ENCODE measurements around the gene GRIK2.
"Not testable (repeated sequence)": the region's sequence is repeated elsewhere in the genome, so short reads cannot be mapped to it uniquely, and the experiment has no call there.

The GRIK2 gene

DNA sequence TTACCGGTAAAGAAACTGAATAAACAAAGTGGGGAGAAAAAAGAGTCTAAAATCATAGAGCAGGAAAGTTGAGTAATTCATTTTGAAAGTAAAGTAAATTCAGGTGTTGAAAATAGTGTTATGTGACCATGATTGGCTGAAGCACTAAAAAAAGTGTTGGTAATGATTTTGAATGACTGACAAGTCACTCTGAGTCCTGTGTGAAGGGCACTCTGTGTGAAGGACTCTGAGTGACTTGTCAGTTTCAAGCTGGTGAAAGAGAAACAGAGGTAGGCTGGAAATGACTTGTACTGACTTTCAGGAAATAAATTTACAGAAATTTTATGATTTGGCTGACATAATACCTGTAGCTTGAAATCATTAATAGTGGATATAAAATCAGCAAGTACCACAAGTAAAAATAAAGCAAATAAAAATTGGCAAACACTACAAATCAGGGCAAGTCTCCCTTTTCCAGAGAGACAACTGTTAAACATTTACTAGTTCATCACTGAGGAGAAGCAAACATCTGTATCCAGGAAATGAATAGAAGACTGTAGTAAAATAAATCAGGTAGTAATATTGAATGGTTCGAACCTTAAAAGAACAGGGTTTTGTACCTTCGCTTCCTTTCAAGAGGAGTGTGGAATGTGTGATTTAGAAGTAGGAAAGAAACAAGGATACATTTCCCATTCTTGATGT lies 630.6 kb downstream of the GRIK2 start:
- no peak for DNase-seq (ENCODE audit: low read depth)

DNA sequence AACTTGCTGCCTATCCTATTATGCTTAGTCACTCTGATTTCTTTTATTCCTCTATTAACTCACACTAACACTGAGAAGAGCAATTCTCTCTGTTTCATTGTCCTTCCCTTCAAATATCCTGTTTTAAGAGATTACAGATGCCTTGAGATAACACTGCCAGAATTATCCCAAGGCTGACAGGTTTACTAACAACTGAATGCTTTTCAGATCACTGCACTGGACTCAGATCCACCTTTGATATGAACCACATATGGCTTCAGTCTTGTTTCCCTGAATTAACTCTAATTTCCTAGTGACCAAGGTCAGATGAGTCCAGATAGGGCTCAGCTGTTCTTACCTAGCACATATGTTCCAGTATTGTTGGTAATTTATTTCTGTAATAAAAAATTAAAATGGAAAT lies 633.1 kb downstream of the GRIK2 start:
- no peak for DNase-seq (ENCODE audit: low read depth)

DNA sequence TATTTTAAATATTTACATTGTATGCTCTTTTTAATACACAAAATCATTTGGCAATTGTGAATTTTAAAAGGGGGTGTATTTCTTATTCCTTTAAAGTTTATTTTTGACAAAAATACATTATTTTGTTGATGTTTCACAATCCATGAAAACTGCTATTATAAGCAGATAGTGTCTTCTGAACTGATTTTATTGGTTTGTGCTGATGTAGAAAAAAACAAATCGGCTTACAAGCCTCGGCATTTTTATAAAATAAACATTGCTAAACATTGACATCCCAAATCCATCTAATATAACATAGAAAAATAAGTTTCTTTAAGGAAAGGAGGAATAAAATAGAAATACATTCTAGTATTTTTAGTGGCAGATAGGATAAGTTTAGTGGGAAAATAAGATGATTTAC lies 634.7 kb downstream of the GRIK2 start:
- no peak for DNase-seq (ENCODE audit: low read depth)

DNA sequence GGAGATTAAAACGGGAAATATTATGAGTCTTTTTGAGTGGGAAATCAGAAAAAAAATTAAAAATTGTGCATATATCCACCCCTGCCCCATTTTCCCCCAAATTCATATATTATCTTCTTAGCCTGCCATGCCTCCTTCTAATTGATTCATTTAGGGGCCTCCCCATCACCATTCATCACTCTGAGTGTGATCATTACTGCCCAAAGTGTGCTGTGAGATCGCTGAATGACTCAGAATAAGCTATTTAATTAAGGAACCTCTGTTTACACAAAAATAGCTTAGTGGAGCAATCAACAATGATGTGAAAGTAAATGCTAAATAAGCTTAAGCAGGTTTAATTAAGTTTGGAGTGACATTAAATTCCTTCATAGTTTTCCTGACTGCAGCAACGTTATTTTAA lies 645.5 kb downstream of the GRIK2 start:
- DNase-seq (ENCODE audit: low read depth), result no peak

DNA sequence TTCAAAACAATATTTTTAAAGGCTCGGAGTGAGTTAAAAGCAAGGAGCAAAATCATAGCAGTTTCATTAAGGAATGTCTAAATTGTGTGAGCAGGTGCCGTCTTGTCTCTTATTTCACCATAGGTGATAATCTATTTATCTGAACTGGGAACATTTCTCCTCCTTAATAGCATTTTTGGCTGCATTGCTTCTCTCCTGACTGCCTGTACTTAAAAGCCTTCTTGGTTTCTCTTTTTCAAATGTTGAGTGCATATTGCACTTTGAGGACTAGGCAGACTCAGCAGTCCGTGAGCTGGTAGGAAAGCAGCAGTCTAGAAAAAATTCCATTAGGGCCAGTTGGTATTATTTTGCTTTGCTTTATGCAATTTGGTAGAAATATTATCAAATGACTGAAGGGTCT lies 645.9 kb downstream of the GRIK2 start:
- DNase-seq (ENCODE audit: low read depth), result no peak

DNA sequence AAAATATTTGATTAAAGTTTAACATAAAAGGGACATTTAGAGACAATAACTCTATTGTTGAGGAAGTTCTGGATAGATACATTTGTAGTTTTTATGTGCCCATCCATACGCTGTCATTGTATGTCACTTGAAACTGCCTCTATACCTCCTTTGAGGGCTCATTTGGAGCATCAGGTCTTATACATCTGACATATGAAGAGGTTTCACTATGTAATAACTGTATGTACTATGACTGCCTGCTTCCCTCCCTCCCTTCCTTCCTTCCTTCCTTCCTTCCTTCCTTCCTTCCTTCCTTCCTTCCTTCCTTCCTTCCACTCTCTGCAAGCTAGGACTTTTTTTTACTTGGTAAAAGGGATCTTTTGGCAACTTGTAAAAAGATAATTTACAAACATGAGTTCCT lies 657.5 kb downstream of the GRIK2 start:
- no peak for DNase-seq (ENCODE audit: low read depth)

DNA sequence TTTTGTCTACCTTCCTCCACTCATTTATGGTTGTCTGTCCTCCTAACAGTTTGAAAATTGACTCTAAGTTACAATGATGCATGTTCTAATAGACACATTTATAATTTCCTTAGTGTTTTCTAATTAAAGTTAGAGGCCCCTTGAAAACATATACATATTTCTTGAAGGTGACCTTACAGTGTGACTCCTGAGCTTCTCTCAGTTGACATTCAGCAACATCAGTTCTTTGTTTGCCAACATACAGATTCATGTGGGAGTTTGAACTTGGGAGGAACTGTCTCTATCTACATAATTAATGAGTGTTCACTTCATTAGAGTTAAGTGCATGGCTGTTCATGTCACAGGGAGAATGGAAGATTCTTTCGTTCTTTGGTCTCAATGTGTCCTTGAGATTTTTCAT lies 658.2 kb downstream of the GRIK2 start:
- DNase-seq (ENCODE audit: low read depth), result no peak

DNA sequence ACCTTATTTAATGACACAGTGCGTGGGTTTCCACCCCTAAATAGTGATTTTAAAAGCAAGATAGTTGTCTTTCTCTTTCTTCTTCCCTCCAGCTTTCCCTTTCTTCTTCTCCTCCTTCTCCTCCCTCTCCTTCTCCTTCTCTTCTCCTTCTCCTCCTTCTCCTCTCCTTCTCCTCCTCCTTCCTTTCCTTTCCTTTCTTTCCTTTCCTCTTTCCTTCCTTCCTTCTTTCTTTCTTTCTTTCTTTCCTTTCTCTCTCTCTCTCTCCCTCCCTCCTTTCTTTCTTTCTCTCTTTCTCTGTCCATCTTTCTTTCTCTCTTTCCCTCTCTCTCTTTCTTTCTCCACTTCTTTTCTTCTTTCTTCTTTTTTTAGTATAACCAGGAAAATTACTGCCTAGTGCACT lies 670.6 kb downstream of the GRIK2 start:
- no peak for DNase-seq (ENCODE audit: low read depth)

DNA sequence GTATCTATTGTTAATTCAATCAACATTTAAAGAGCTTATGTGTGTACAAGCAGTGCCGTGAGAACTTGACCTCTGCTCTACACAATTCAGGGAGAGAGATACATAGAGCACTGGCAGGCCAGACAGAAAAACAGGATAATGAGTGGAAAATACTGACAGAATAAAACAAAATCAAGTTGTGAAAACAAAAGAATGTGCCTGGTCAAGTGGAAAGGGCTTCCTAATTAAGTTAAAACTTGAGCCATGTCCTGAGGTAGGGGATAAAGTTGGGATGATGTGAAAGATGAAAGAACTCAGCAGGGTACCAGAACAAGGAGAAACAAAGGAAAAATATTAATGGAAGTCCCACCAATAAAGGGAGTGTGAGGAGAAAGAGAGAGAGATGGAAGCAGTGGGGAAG lies 672.8 kb downstream of the GRIK2 start:
- DNase-seq (ENCODE audit: low read depth), result no peak

DNA sequence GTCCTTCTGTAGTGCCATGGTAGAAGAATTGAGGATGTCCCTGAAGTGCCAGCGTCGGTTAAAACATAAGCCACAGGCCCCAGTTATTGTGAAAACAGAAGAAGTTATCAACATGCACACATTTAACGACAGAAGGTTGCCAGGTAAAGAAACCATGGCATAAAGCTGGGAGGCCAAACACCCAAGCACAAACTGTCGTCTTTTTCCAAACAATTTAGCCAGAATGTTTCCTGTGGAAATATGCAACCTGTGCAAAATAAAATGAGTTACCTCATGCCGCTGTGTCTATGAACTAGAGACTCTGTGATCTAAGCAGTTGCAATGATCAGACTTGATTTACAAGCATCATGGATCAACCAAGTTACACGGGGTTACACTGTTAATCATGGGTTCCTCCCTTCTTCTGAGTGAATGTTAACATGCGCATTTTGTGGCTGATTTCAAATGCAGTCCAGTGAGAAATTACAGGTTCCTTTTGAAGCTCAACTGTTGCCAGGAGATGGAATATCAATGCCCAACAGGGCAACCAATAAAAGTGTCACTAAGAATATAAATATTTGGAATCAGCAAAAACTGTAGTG lies 674.9 kb downstream of the GRIK2 start:
- no peak for DNase-seq (ENCODE audit: low read depth)

DNA sequence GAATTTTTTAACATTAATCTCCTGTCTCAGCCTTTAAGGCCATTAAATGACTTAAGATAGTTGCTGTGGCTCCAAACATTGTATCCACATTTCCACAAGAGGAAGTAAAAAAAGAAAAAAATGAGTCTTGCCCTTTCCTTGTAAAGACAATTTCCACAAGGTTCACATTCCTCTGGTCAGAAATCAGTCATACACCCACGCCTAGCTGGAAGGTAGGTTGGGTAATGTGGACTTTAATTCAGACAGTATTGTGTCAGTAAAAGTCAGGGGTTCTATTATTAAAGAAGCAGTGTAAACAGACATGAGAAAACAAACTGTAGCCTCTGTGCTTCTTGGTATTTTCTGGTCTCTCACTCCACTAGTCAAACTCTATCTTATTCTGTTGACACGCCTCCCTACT lies 682.0 kb downstream of the GRIK2 start:
- no peak for DNase-seq (ENCODE audit: low read depth)

DNA sequence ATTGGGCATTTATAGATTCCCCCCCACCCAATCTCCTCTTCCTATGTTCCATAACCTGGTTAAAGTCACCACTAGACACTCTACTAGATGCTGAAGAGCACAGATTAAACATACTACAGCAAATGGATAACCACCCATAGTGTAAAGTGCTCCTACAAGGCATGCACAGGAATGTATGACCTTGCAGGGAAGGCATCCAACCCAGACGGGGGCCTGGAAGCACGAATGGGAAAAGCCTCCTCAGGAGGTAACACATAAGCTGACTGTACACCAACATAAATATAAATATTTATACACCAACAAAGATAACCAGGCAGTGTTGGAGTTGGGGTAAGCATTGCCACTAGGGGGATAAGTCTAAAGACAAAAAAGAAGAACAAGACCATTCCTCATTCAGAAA lies 691.7 kb downstream of the GRIK2 start:
- DNase-seq (ENCODE audit: low read depth), result no peak

DNA sequence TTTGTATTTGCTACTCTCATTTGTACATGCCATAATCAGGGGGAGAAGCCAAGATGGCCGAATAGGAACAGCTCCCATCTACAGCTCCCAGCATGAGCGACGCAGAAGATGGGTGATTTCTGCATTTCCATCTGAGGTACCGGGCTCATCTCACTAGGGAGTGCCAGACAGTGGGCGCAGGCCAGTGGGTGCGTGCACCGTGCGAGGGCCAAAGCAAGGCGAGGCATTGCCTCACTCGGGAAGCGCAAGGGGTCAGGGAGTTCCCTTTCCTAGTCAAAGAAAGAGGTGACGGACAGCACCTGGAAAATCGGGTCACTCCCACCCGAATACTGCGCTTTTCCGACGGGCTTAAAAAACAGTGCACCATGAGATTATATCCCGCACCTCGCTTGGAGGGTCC lies 694.7 kb downstream of the GRIK2 start:
- DNase-seq (ENCODE audit: low read depth), result not testable (repeated sequence)

DNA sequence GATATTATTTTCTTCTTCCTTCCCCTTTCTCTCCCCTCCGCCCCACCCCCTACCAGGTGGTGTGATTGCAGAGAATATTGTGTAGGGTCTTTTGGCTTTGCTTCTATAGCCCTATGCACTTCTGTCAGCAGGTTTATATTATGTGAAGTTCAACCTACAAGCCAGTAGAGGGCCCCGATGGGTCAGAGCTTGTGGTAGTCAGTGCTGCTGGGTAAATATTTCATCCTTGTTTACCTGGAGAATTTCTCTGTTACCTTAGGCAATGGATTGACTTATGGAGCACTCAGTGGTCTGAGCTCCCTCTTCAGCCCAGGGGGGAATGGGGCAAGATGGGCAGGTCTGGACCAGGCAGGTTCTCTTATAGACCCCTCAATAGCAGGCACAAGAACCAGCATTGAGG lies 720.9 kb downstream of the GRIK2 start:
- no peak for DNase-seq (ENCODE audit: low read depth)

DNA sequence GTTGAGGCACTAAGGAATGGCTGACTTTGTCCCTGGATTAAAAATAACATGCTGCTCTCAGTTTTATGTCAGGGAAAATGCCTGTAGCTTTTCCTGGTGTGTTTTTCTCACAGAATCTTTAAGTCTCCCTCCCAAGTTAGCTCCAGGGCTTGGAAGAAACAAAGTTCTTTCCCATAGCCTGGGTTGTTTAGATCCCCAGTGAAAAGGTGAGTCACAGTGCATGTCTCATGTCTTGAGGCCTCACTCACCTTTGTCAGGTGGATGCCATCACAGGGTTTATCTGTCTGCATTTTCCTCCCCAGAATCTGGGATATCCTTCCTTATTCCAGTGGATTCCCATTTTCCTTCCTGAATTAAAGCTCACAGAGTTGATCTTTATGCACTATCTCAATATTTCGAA lies 722.4 kb downstream of the GRIK2 start:
- DNase-seq (ENCODE audit: low read depth), result no peak

DNA sequence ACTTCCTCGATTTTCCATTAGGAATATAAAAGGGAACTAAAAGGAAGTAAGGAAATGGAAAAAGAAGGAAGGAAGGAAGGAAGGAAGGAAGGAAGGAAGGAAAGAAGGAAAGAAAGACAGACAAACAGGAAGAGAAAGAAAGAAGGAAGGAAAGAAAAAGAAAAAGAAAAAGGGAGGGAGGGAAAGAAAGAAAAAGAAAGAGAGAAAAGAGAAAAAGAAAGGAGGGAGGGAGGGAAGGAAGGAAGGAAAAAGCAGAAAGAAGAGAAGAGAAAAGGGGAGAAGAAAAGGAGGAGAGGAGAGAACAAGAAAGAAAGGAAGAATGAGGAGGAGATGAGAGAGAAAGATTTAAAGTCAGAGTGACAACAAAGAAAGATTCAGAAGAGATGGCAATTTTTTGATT lies 724.5 kb downstream of the GRIK2 start:
- DNase-seq (ENCODE audit: low read depth), result no peak

All from HS-27A (cell line).